Measurements from ENCODE around the gene ZNRF3.
A peak's percentile ranks its signal among the peaks of the same experiment; 100 is the strongest.
"Not testable (repeated sequence)": the region's sequence is repeated elsewhere in the genome, so short reads cannot be mapped to it uniquely, and the experiment has no call there.

Gene ZNRF3

GRCh38 chr22:29004647-29005371, 121.4 kb downstream of the ZNRF3 start (continued):
- no peak for TF ChIP-seq REST (tag by site-specific recombination; IDR thresholded peaks at IDR 0.05)
- TF ChIP-seq ZNF768 (tag by site-specific recombination; IDR thresholded peaks at IDR 0.05), result no peak
- TF ChIP-seq ZBTB10 (tag by site-specific recombination; IDR thresholded peaks at IDR 0.05), result no peak
- TF ChIP-seq SCRT2 (tag by site-specific recombination; IDR thresholded peaks at IDR 0.05), result peak; percentile 56; the same call in 1 of the 2 replicates
- no peak for TF ChIP-seq PRDM2 (tag by site-specific recombination; IDR thresholded peaks at IDR 0.05; ENCODE audit: borderline replicate concordance)
- TF ChIP-seq ZNF548 (tag by site-specific recombination; IDR thresholded peaks at IDR 0.05), result no peak
- TF ChIP-seq KLF10 (tag by site-specific recombination; IDR thresholded peaks at IDR 0.05), result no peak
- no peak for TF ChIP-seq ZNF513 (tag by site-specific recombination; IDR thresholded peaks at IDR 0.05)
- TF ChIP-seq TCF7L2 (IDR thresholded peaks at IDR 0.05; ENCODE audit: borderline replicate concordance, low read depth, low read length), result peak; percentile 97
- TF ChIP-seq ZNF571 (tag by site-specific recombination; IDR thresholded peaks at IDR 0.05), result no peak
- 0 out of 2 replicates have a peak, but pooled peaks have one; percentile 17 for TF ChIP-seq SP7 (tag by site-specific recombination; IDR thresholded peaks at IDR 0.05)
- TF ChIP-seq ZNF561 (tag by site-specific recombination; IDR thresholded peaks at IDR 0.05; ENCODE audit: borderline replicate concordance), result 0 out of 2 replicates have a peak, but pooled peaks have one; percentile 28
- no peak for TF ChIP-seq SALL2 (tag by site-specific recombination; IDR thresholded peaks at IDR 0.05; ENCODE audit: borderline replicate concordance)
- no peak for TF ChIP-seq TRIM28 (IDR thresholded peaks at IDR 0.05; ENCODE audit: borderline replicate concordance, low read length)
- TF ChIP-seq PRDM1 (tag by site-specific recombination; IDR thresholded peaks at IDR 0.05), result peak; percentile 48; the same call in 1 of the 2 replicates
- no peak for TF ChIP-seq ZNF830 (tag by site-specific recombination; IDR thresholded peaks at IDR 0.05; ENCODE audit: low read depth)
- no peak for TF ChIP-seq ZNF530 (tag by site-specific recombination; IDR thresholded peaks at IDR 0.05; ENCODE audit: low read depth)
- TF ChIP-seq ZNF274 (IDR thresholded peaks at IDR 0.05; ENCODE audit: low read length), result no peak
- TF ChIP-seq ZNF274 (tag by site-specific recombination; IDR thresholded peaks at IDR 0.05; ENCODE audit: borderline replicate concordance), result no peak
- no peak for TF ChIP-seq ZNF488 (tag by site-specific recombination; IDR thresholded peaks at IDR 0.05)

- not testable (repeated sequence) for H3K9me3 ChIP-seq (ENCODE audit: control insufficient read depth, insufficient read depth, low read depth, low read length); H3K27ac ChIP-seq (ENCODE audit: extremely low read depth, low read depth, low read length); H3K36me3 ChIP-seq (ENCODE audit: control insufficient read depth in 2 of 2, insufficient read depth in 1 of 2, low read length in 2 of 2); H3K4me3 ChIP-seq (ENCODE audit: low read depth, low read length)
- ChIA-PET CTCF (interaction anchor here (0.7 to 1.5 kb wide), 2 partner anchors 18 to 44 kb away, joined by 3 read pairs; no protein-coding TSS in a partner anchor), POLR2A (interaction anchor here (0.6 to 1.4 kb wide), 3 partner anchors 14 to 51 kb away, joined by 3 to 5 read pairs (median 5); no protein-coding TSS in a partner anchor)
- peaks cover 12% of the 10 kb centered on the region for H3K4me1 ChIP-seq (ENCODE audit: control insufficient read depth, insufficient read depth, low read length)
These were observed 122.4 kb downstream of the ZNRF3 start for GRCh38 chr22:29005754-29006153.
